Large intestine (tissue), 3 donors: ENCODE data around the gene CC2D2A. TPM values are rescaled to one million over a fixed set of nuclear protein-coding genes. Genes with fewer than 3 reads are reported as not detected.
"Not testable (repeated sequence)": the region's sequence is repeated elsewhere in the genome, so short reads cannot be mapped to it uniquely, and the experiment has no call there.

Experiments used
- DNase-seq, 2 donors: peaks; one replicate each; pipeline versions ENCODE4 v3.0.0 to v3.0.0-alpha.2; 2013
- H3K27ac ChIP-seq: one replicate; pipeline ENCODE4 v1.5.1; 2013; ENCODE audit warnings: low read length
- H3K27me3 ChIP-seq: 2 replicates; pipeline ENCODE4 v1.6.1; 2013; ENCODE audit warnings: low read length; ENCODE audit not compliant: control insufficient read depth, insufficient read depth
- H3K36me3 ChIP-seq: 2 replicates; pipeline ENCODE4 v1.6.1; 2013; ENCODE audit warnings: low read length; ENCODE audit not compliant: control insufficient read depth, insufficient read depth
- H3K4me1 ChIP-seq: one replicate; pipeline ENCODE4 v1.6.1; 2013; ENCODE audit warnings: low read length; ENCODE audit not compliant: control insufficient read depth, insufficient read depth
- H3K4me3 ChIP-seq: one replicate; pipeline ENCODE4 v1.5.1; 2013; ENCODE audit warnings: low read length
- H3K9me3 ChIP-seq: one replicate; pipeline ENCODE4 v1.6.1; 2013; ENCODE audit warnings: mild to moderate bottlenecking, low read depth, low read length, moderate library complexity; ENCODE audit not compliant: control insufficient read depth
- WGBS: methylation state at CpG from one replicate; pipeline ENCODE4 v1.1.5; 2013; ENCODE audit warnings: low lambda C conversion rate; ENCODE audit not compliant: insufficient coverage; 5-methylcytosine and 5-hydroxymethylcytosine counted together
- polyA plus RNA-seq: library from polyadenylated mRNA; unstranded; fragments of 120-200 nt; gene quantifications from one replicate; pipeline ENCODE4 v1.2.1, GENCODE V29; 2013

The CC2D2A gene
- polyA plus RNA-seq, 1 donor = 16.4 TPM

DNA sequence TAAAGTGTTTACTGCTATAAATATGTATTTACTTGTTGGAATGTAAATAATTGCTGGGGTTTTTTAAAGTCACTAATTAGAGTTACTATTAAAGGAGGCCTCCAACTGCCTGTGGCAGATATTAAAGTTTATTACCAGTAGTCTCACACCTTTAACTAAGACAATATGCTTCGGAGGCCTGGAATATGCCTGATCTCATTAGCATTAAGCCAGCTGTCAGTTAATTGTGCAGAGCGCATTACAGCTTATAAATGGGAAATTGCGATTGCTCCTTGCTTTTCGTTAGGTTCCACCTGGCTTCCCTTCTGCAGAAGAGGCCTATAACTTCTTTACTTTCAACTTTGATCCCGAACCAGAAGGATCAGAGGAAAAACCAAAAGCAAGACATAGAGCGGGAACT, 41.3 kb downstream of the CC2D2A start:
- 100% methylated on average over 2 of the region's 6 CpGs for WGBS
- no peak for DNase-seq

DNA sequence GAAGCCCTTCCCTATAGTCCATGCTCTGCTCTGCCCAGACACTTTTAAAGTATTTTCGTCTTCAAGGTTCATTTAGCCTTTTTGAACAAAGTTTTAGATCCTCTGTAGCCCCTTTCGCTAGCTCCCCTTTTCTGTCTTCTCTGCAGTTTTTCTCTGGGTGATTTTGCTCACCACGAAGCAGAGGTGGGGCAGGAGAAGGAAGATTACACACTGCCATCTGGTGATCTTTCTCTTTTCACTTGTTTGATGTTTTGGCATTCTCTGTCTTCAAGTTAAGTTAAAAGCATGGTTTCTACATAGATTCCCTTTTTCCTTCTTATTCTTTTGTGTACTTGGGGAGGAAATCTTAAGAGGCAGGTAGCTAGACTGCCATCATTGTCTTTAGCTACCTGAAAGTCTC, 43.9 kb downstream of the CC2D2A start:
- Histone ChIP-seq H3K4me1 (no peaks in the 10 kb centered on the region), H3K4me3 (no peak overlapping the region), H3K36me3 (peaks cover 30% of the 10 kb centered on the region), H3K9me3 (no peaks in the 10 kb centered on the region), H3K27me3 (no peaks in the 10 kb centered on the region), H3K27ac (no peak overlapping the region)
- 100% methylated on average over 1 of the region's 3 CpGs for WGBS
- DNase-seq = no peak

More for the DNA sequence above, 41.3 kb downstream of the CC2D2A start:
- Histone ChIP-seq H3K27ac (no peak overlapping the region), H3K4me3 (no peak overlapping the region), H3K9me3 (no peaks in the 10 kb centered on the region), H3K27me3 (no peaks in the 10 kb centered on the region), H3K4me1 (no peaks in the 10 kb centered on the region), H3K36me3 (peaks cover 22% of the 10 kb centered on the region)

DNA sequence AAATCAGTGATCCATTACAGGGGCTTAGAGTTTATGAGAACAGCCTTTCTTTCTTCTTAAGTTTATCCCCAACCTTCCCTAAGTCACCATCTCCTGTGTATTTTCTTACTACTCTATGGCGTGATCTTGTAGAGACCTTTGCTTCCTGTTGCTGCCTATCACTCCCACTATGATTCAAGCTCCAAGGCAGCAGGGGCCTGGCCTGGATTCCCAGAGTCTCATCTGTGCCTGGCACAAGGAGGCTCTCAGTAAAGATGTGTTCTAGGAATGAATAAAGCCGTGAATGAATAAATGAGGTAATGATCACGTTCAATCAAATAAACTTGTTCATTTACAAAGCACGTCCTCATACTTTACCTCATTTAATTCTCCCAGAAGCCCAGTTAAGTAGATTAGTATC, 45.4 kb downstream of the CC2D2A start:
- Histone ChIP-seq H3K27ac (no peak overlapping the region), H3K36me3 (peaks cover 27% of the 10 kb centered on the region), H3K27me3 (no peaks in the 10 kb centered on the region), H3K4me1 (no peaks in the 10 kb centered on the region), H3K4me3 (no peak overlapping the region), H3K9me3 (no peaks in the 10 kb centered on the region)
- no peak for DNase-seq
- WGBS = 100% methylated on average over 3 of the region's 4 CpGs

DNA sequence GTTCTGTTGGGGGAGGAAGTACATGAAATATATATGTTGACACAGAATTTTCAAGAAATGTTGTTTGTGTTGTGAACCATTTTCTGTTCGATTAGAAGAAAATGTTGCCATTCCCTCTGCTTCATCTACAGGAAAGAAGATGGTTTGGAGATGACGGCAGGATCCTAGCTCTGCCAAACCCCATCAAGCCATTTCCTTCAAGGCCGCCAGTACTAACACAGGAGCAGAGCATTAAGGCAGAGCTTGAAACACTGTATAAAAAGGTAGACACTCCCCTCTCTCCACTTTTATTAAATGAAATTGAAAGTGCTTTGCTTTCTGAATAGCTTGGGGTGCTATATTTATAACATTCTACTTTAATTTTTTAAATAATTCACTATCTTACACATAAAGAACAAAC, 46.8 kb downstream of the CC2D2A start:
- no peak overlapping the region for H3K27ac ChIP-seq
- no peak overlapping the region for H3K4me3 ChIP-seq
- H3K4me1 ChIP-seq = no peaks in the 10 kb centered on the region
- peaks cover 29% of the 10 kb centered on the region for H3K36me3 ChIP-seq
- DNase-seq = no peak
- no peaks in the 10 kb centered on the region for H3K9me3 ChIP-seq
- no peaks in the 10 kb centered on the region for H3K27me3 ChIP-seq
- no CpG with 5 or more reads among the region's 3 CpGs for WGBS

DNA sequence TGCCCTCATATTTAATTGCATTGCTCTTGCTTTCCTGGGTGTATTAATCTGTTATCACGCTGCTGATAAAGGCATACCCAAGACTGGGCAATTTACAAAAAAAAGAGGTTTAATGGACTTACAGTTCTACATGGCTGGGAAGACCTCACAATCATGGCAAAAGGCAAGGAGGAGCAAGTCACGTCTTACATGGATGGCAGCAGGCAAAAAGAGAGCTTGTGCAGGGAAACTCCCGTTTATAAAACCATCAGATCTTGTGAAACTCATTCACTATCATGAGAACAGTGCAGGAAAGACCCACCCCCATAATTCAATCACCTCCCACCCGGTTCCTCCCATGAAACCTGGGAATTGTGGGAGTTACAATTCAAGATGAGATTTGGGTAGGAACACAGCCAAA, 48.0 kb downstream of the CC2D2A start:
- H3K4me1 ChIP-seq, H3K27me3 ChIP-seq, H3K4me3 ChIP-seq, H3K27ac ChIP-seq, DNase-seq, H3K9me3 ChIP-seq: not testable (repeated sequence)
- no CpG with 5 or more reads among the region's 4 CpGs for WGBS
- peaks cover 33% of the 10 kb centered on the region for H3K36me3 ChIP-seq

DNA sequence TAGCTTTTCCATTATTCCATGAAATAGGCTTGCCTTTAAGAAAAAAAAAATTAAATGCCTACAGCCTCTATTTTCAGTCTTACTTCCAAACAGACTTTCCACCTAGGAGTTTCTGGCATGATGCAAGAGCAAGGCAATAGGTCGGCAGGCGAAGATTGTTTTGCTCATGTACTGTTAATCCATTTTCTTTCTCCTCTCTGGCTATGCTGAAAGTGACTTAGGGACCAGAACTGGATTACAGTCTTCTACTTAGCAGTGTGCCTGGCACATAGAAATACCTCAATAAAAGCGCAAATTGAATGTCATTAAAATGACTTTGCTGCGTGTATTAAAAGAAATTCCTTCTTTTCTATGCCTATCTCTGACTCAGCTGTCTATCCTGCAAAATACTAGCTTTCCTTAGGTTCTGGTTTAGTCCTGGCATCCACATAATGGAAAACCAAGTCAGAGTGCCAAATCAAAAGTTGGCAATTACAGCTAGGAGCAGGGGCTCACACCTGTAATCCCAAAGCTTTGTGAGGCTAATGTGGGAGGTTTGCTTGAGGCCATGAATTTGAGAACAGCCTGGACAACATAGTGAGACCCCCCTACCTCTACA, 51.9 kb downstream of the CC2D2A start:
- Histone ChIP-seq H3K36me3 (peaks cover 31% of the 10 kb centered on the region), H3K4me1 (no peaks in the 10 kb centered on the region), H3K9me3 (no peaks in the 10 kb centered on the region), H3K27me3 (no peaks in the 10 kb centered on the region), H3K4me3 (no peak overlapping the region), H3K27ac (no peak overlapping the region)
- 100% methylated on average over 1 of the region's 4 CpGs for WGBS
- DNase-seq = no peak

DNA sequence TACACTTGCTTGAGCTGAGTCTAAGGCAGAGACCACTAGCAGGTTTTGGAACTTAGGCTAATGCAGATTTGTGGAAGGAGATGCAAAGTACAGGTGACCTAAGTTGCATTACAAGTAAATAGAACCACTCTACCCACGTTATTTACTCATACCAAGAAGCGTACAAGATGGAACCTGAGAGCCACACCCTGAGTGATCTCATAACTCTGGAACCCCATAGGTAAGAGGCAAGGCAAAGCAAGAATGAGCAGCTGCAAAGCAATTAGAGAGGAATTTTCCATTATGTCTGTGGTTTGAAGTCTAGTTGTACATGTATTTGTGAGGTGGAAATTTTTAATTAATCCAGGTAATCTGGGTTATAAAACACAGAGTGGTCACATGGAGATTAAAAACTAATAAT, 55.4 kb downstream of the CC2D2A start:
- Histone ChIP-seq H3K4me1 (no peaks in the 10 kb centered on the region), H3K9me3 (no peaks in the 10 kb centered on the region), H3K27me3 (no peaks in the 10 kb centered on the region), H3K36me3 (peaks cover 21% of the 10 kb centered on the region), H3K4me3 (no peak overlapping the region), H3K27ac (no peak overlapping the region)
- DNase-seq = no peak
- no CpG with 5 or more reads among the region's 2 CpGs for WGBS

DNA sequence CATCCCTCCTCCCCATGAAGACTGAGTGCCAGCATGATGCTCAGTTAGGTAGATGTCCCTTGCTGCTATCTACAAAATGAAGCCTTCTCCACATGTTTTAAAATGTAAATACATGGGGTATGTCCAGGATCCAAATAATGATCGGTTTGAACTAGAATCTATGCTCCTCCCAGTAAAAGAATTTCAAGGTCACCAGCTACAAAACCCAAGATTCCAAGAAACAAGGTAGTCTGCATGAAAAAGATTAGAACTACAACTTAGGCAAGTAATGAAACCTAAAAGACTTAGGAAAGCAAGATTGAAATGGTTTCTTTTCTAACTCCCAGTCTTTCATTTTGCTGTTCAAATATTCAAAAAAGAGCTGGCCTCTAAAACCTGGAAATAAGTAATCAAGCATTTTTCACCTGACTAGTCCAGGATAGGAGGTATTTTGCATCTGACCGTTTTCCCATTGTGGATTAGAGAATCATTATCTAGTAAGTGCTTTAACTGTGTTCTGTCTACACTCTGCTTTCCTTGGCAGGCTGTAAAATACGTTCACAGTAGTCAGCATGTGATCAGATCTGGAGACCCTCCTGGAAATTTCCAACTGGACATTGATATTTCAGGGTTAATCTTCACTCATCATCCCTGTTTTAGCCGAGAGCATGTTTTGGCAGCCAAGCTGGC, 57.4 kb downstream of the CC2D2A start:
- Histone ChIP-seq H3K4me3 (no peak overlapping the region), H3K27ac (no peak overlapping the region), H3K36me3 (peaks cover 9% of the 10 kb centered on the region), H3K27me3 (no peaks in the 10 kb centered on the region), H3K9me3 (no peaks in the 10 kb centered on the region), H3K4me1 (no peaks in the 10 kb centered on the region)
- no peak for DNase-seq
- WGBS = no CpG with 5 or more reads among the region's 4 CpGs

DNA sequence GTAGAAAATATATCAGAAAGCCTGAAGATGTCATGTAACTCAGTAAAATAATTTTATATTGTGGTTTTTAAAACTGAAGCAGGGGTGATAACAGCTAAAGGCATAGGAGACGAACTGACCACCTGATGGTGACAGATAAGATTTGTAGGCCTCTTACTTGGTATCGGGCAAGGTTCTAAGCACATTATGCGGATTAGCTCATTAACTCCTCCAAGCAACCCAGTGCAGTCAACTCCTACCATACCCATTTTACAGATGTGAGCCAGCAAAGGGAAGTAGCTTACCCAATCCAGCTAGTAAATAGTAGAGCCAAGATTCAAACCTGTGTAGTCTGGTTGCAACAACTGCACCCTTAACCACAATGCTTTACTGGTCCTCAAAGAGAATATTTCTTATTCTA, 62.1 kb downstream of the CC2D2A start:
- peaks cover 7% of the 10 kb centered on the region for H3K36me3 ChIP-seq
- no peak overlapping the region for H3K27ac ChIP-seq
- H3K4me1 ChIP-seq = no peaks in the 10 kb centered on the region
- H3K27me3 ChIP-seq = no peaks in the 10 kb centered on the region
- H3K9me3 ChIP-seq = no peaks in the 10 kb centered on the region
- no peak for DNase-seq
- WGBS = no CpG with 5 or more reads among the region's 3 CpGs
- H3K4me3 ChIP-seq = no peak overlapping the region

DNA sequence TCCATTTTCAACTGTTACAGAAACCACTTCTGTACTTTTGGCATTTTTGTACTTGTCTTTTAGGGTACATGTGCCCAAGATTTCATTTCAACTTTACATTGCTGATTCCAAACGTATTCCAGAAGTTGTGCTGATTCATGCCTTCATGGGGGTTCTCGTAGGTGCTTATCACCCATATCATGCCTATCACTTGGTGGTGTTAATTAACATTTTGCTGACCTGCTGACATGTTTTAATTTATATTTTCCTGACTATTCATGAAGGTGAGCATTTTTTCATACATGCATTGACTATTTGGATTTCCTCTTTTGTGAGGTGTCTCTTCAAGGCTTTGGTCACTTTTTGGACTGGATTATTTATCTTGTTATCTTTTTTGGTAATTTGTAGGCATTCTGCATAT, 64.1 kb downstream of the CC2D2A start:
- no peak for DNase-seq
- no peak overlapping the region for H3K27ac ChIP-seq
- 100% methylated on average over 1 of the region's 2 CpGs for WGBS

DNA sequence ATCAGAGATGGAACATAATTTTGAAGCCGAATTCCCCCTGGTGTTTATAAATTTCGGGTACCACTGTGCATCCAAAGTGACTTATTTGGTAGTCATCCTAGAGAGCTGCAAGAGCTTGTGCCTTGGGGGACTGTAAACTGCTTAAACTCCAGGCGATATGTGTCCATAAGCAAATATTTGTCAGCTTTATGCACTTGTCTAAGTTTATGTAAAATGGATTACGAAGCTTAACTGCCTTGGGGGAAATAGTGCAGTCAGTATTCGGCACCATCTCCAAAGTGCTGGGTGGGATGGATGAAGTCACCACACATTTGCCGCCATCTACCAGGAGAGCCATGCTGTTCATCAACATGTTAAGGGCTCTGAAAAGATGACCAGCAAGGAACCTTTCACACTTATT, 65.9 kb downstream of the CC2D2A start:
- no peak for DNase-seq
- H3K27me3 ChIP-seq = no peaks in the 10 kb centered on the region
- no CpG with 5 or more reads among the region's 6 CpGs for WGBS
- no peaks in the 10 kb centered on the region for H3K9me3 ChIP-seq
- no peaks in the 10 kb centered on the region for H3K4me1 ChIP-seq
- no peak overlapping the region for H3K27ac ChIP-seq
- peaks cover 15% of the 10 kb centered on the region for H3K36me3 ChIP-seq
- H3K4me3 ChIP-seq = no peak overlapping the region

More for the DNA sequence above, 64.1 kb downstream of the CC2D2A start:
- Histone ChIP-seq H3K4me1 (no peaks in the 10 kb centered on the region), H3K9me3 (no peaks in the 10 kb centered on the region), H3K4me3 (no peak overlapping the region), H3K36me3 (peaks cover 13% of the 10 kb centered on the region), H3K27me3 (no peaks in the 10 kb centered on the region)
